ENCODE results near the gene CSTF1. TPM values are rescaled to one million over a fixed set of nuclear protein-coding genes. Genes with fewer than 3 reads are reported as not detected.

The CSTF1 gene
- total and polyA plus RNA-seq, 2 of the 8 experiments (the other 6 are each of a cell fraction or from before 2014, with no cell fraction given), result 59.4 to 83.5 TPM

- H3K23ac ChIP-seq (ENCODE audit: insufficient read length), result no peak overlapping the region
- 89% methylated on average over 7 of the region's 7 CpGs; no CpG with 5 or more reads in 1 of the 2 experiments for WGBS, 2 experiments (ENCODE audit: extremely low coverage in 1 of 2, insufficient coverage in 1 of 2, insufficient read length in 1 of 2, insufficient replicate concordance in 2 of 2, low coverage in 1 of 2, low lambda C conversion rate in 2 of 2, missing lambda C conversion rate in 1 of 2)
- no peak overlapping the region for H3K18ac ChIP-seq (ENCODE audit: extremely low read depth, low read length)
- FAIRE-seq (no peak), DNase-seq (ENCODE audit: low read depth in 1 of 2, low spot score in 2 of 2) (no peak)
- H3K27ac ChIP-seq (ENCODE audit: low read depth, low read length), result no peak overlapping the region
- no peak overlapping the region for H3K4me3 ChIP-seq (ENCODE audit: extremely low read depth in 1 of 4, insufficient read depth in 2 of 4, low read depth in 3 of 4, low read length in 4 of 4)
- ChIA-PET POLR2A (ENCODE audit: partially characterized antibody) (no interaction called here), CTCF (ENCODE audit: partially characterized antibody) (interaction anchor here (0.6 to 1.7 kb wide), 3 partner anchors 8 to 388 kb away, joined by 3 to 4 read pairs (median 4); no protein-coding TSS in a partner anchor)
- no peak overlapping the region for H2BK120ac ChIP-seq (replicated peaks; ENCODE audit: low read depth, low read length)
- peaks cover 0 to 2% (median 0%) of the 10 kb centered on the region in 4 experiments; a peak in 3 of 7 replicates for H3K4me1 ChIP-seq (replicated peaks in 1 of 4; ENCODE audit: control insufficient read depth in 3 of 4, insufficient read depth in 4 of 4, low read length in 3 of 4)
- no peaks in the 10 kb centered on the region for H3K79me1 ChIP-seq (ENCODE audit: low read depth, low read length)
- TF ChIP-seq GTF2F1 (IDR thresholded peaks at IDR 0.05; ENCODE audit: borderline replicate concordance, low read depth, low read length) (no peak), POU5F1 (IDR thresholded peaks at IDR 0.05; ENCODE audit: low read depth, low read length) (no peak), CTBP2 (IDR thresholded peaks at IDR 0.05; ENCODE audit: borderline replicate concordance, insufficient read depth, insufficient read length, low read length) (no peak), MAX (IDR thresholded peaks at IDR 0.05) (no peak), YY1 (IDR thresholded peaks at IDR 0.05; ENCODE audit: low read depth, low read length) (no peak), KDM4A (IDR thresholded peaks at IDR 0.05; ENCODE audit: low read depth, low read length, severe bottlenecking) (no peak)
- H4K20me1 ChIP-seq (replicated peaks in 1 of 2; ENCODE audit: control insufficient read depth in 1 of 2, insufficient read depth in 2 of 2, low read length in 2 of 2), result peaks cover 0 to 4% of the 10 kb centered on the region in 2 experiments
- no peaks in the 10 kb centered on the region for H3K9me3 ChIP-seq (ENCODE audit: insufficient read depth in 2 of 2, low read depth in 1 of 2, low read length in 1 of 2)
- H2AK5ac ChIP-seq (ENCODE audit: low read depth, low read length), result no peak overlapping the region
- H3K4me2 ChIP-seq (ENCODE audit: insufficient read depth in 1 of 2, low read depth in 2 of 2, low read length in 2 of 2), result no peak overlapping the region
- H3K23me2 ChIP-seq (ENCODE audit: low read depth, low read length), result no peaks in the 10 kb centered on the region
- H3K36me3 ChIP-seq (ENCODE audit: control insufficient read depth in 2 of 4, insufficient read depth in 4 of 4, low read length in 3 of 4), result no peaks in the 10 kb centered on the region; a peak in 1 of 8 replicates
- no peak overlapping the region for H3K14ac ChIP-seq (ENCODE audit: insufficient read length)
- no peak overlapping the region for H4K5ac ChIP-seq (ENCODE audit: insufficient read length, low read depth, low read length)
- no peak overlapping the region for H2BK20ac ChIP-seq (ENCODE audit: low read length)
- H3K9ac ChIP-seq (replicated peaks in 1 of 4; ENCODE audit: extremely low read depth in 1 of 4, low read depth in 3 of 4, low read length in 3 of 4), result no peak overlapping the region
- H2BK15ac ChIP-seq (ENCODE audit: low read length), result no peak overlapping the region
- no peak overlapping the region for H2AFZ ChIP-seq (ENCODE audit: low read length)
- H3K27me3 ChIP-seq (replicated peaks in 1 of 4; ENCODE audit: control insufficient read depth in 3 of 4, extremely low read depth in 1 of 4, insufficient read depth in 3 of 4, low read length in 3 of 4), result no peaks in the 10 kb centered on the region; a peak in 1 of 7 replicates
- no peak overlapping the region for H4K8ac ChIP-seq (ENCODE audit: extremely low read depth, insufficient read depth, low read length)
- H2BK5ac ChIP-seq (ENCODE audit: low read depth, low read length), result no peak overlapping the region
- H3K4ac ChIP-seq (replicated peaks; ENCODE audit: insufficient read length, low read depth, low read length), result no peak overlapping the region
- no peaks in the 10 kb centered on the region for H3K79me2 ChIP-seq (ENCODE audit: control insufficient read depth in 1 of 2, insufficient read depth in 2 of 2, low read length in 2 of 2)
- H3K56ac ChIP-seq (replicated peaks; ENCODE audit: insufficient read length, low read depth, low read length), result no peak overlapping the region
- H4K91ac ChIP-seq (replicated peaks; ENCODE audit: insufficient read length, low read length), result no peak overlapping the region
- no peak overlapping the region for H2BK12ac ChIP-seq (ENCODE audit: low read depth, low read length)
Observed at GRCh38 chr20:56417402-56417801, 25.0 kb downstream of the CSTF1 start.
